Central memory CD4-positive, alpha-beta T cell (primary cell): Measurements from ENCODE around the gene RERE.
"Not testable (repeated sequence)": the region's sequence is repeated elsewhere in the genome, so short reads cannot be mapped to it uniquely, and the experiment has no call there.

Experiments
- DNase-seq: peaks from one replicate; pipeline ENCODE4 v3.0.0; 2022

Gene RERE

DNA sequence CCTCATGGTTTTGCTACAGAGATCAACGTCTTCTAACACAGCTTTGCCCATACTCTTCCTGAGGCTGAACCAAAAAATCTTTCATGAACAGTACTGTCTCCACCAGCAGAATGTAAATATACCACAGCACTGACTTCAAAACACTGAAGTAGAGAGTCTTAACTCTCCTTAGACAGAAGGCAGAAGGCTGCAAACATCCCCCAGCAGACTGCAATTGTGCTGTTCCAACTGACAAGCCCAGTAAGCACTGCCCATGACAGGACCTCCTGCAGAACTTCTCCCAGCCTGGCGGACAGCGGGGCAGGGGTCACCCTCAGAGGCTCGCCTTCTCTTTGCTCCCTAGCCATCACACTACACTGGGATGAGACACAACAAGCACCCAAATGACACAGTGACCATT lies 218.7 kb downstream of the RERE start:
- no peak for DNase-seq

DNA sequence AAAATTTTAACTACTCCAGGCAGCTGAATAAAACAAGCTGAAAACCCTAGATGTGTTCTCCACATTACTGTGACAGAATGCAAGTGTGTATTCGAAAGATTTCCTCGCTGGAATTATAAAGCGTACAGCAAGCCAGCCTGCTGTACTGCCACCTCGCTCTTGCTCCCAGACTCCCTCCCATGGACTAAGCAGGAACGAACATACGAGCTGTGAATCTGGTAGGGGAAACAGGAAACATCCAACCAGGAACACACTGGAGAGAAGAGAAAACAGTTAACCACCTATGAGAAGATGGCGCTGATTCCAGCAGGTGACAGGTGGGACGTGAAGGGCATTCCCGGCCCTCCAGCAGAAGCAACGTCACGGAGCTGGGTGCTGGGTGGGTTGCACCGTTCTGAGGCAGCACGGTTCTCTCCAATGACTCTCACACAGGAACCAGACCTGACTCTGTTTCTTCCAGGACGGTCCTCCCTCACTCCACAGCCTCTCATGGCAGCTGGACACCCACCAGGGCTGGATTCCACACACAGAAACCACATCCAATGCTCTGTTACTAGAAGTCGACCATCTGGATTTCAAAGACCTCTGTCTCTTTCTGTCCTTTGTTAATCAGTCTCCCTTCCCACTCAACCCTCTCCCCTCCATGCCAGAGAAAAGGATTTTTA lies 219.2 kb downstream of the RERE start:
- no peak for DNase-seq

DNA sequence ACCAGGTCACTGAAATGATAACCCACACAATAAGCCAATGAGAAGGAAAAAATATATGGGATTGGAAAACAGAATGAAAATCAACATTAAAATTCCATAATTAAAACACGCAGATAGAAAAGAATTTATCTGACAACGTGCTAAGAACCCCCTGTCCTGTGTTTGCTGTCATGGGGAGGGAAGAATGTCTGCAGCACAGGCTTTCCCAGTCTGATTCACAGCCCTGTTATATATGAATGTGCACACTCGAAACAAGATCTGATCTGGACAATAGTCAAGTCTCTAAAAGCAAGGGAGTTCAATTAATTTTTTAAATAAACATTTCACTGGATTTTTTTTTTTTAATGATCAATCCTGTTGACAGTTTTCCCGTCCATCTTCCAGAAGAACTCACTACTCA lies 220.0 kb downstream of the RERE start:
- no peak for DNase-seq

DNA sequence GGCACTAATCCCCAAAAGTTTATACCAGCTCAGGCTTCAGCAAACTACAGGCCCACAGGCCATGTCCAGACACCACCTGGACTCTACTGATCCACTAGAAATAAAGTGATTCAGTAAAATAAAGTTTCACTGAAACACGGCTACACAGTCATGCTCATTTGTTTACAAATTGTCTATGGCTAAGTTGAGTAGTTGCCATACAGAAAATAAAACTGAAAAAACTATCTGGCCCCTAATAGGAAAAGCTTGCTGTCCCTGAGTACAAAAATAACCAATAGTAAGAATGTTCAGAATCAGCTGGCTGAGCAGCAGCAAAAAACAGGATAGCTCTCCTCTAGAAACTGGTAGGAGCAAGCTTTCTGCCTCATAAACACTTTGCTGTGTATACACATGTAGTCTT lies 221.5 kb downstream of the RERE start:
- DNase-seq, result no peak

DNA sequence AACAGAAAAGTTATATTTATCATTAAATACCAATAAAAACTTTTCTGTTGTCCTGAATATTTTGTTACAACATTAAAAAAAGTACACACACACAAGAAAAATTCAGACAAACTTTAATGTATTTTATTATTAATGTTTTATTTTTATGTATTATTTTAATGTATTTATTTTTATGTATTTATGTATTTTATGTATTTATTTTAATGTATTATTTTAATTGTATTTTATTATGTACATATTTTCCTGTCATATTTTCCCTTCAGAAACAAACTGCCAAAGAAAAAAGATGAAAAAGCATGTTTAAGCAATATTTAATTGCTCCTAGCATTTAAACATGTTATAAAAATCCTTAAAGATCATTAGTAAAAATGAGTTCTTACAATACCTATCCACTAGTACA lies 222.1 kb downstream of the RERE start:
- no peak for DNase-seq

DNA sequence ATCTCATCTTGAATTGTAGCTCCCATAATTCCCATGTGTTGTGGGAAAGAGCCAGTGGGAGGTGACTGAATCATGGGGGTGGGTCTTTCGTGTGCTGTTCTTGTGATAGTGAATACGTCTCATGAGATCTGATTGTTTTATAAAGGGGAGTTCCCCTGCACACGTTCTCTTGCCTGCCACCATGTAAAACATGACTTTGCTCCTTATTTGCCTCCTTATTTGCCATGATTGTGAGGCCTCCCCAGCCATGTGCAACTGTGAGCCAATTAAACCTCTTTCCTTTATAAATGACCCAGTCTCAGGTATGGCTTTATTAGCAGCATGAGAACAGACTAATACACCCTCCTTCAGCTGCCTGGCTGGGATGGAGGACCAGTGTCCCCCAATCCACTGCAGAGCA lies 224.1 kb downstream of the RERE start:
- DNase-seq, result not testable (repeated sequence)

DNA sequence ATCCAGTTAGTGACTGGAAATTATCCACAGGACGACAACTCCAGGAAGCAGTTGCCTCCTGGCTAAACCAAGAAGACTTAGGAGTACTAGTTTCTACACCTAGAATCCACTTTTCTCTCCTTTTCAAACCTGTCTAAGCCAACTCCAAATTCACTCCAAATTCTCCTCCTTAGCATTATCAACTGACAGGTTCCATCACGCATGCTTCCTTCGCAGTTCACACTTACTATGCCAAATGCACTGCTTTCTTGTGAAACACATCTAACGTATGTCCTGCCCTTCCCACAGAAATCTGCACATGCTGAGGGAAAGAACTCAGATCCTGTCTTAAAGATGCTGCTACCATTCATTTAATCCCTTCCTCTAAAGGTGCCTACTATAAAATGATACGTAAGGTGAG lies 225.9 kb downstream of the RERE start:
- no peak for DNase-seq

DNA sequence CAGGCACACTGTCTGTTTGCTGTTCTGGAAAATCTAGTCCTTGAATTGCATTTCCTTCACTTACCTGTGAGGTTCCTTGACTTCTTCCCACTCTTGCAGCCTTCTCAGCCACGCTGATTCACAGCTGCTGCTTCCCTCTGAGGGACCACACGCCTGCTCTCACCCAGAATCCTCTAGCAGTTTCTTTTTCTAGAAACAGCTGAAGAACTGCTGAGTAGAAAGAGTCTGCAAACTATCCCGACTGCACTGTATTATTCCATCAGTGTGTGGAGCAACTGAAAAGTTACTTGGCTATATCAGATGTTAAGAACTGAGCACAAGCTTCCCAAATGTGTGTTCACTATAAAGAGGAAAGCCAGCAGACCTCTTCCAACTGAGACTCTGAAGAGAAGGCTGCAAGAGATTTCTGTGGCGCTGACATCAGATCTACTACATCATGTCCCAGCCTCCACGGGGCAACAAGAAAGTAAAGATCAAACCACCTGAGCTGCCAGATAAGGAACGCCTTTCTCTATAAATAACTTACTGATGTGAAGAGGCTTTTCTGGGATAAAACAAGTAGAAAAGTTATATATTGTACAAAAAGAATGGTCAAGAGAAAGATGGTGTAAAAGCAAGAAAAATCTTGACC lies 226.6 kb downstream of the RERE start:
- DNase-seq, result no peak

DNA sequence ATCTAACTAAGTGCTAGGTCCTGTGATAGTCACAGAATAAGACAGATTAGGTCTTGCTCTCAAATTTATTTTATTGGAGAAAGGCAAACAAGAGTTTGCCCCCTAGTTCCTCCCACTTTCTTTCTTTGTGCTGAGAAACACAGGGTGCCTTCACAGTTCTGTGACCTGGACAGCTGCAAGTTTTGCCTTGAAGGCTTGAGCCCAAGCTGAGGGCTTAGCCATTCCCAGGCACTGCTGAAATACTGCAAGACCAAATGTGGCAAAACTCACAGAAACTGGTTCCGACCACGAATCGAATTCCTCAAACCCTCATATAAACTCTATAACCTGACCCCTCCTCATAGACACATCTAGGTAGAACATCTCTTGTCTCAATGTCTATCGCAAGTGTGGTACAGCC lies 227.9 kb downstream of the RERE start:
- no peak for DNase-seq

DNA sequence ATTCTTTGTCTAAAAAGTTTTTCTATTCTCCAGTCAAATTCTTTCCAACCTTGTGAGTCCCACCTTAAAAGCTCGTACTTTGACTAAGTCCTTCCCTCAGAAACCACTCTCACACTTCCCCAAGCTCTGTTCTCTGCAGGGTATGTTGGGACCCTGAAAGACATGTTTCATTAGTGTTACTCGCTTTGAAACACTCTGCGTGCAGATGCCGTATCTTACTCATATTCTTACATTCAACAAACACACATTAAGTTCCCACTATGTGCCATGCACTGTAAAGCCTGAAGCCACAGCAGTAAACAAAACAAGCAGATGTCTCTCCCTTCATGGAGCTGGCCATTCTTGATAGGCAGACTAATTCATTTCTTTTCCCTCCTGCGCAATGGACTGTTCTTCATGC lies 229.7 kb downstream of the RERE start:
- DNase-seq, result no peak

DNA sequence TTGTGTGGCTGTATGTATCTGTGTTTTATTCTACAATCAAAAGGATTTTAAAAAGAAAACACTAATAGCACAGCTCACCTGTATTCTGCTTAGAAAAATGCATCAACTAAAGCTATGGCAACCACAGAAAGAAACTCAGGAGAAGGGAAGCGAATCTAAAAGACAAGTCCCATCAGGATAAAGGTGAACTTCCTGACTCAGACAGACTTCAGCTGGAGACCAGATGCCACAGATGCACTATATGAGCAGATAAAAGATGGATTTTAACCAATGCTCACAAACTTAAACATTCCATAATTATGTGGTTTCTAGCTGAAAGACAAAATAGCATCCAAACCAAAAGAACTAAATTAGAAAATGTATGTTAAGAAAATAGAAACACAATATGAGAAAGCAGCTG lies 231.0 kb downstream of the RERE start:
- DNase-seq, result no peak

DNA sequence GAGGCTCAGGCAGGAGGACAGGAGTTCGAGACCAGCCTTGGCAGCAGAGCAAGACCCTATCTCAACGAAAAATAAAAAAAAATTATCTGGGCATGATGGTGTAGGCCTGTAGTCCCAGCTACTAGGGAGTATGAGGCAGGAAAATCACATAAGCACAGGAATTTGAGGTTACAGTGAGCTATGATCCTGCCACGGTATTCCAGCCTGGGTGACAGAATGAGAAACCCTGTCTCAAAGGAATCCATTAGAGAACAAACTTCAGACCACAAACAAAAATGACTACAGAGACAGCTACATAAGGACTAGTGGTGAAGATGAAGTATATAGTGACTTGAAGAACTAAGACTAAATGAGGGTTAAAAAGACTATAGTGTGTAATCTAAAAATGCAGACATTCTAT lies 233.1 kb downstream of the RERE start:
- no peak for DNase-seq

DNA sequence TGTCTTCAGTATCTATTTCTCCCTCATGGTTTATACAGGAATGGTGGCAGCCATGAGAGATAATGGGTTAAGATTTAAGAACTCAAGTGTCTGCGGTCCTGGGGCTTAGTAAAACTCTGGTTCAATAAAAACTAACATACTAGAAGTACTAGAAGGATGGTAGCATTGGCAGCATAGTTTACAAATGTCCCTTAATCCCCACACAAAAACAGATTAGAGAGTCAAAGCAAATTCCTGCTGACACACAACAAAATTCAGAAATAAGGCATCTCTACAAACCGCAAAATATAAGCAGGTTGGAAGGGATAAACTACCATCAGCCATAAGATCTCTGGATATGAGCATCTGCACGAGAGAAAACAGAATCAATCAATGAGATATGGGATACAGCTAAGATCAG lies 234.4 kb downstream of the RERE start:
- DNase-seq, result no peak

DNA sequence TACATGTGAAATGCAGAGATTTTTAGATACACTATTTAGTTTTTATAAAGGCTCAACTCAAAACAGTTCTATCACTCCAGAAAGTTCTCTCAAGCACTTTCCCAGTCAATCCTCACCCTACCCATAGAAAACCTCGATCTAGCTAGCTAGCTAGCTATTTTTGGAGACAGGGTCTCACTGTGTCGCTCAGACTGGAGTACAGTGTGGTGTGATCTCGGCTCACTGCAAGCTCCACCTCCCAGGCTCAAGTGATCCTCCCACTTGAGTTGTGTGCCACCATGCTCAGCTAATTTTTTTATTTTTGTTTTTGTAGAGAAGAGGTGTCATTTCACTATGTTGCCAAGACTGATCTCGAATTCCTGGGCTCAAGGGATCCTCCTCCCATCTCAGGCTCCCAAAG lies 236.9 kb downstream of the RERE start:
- DNase-seq, result no peak

DNA sequence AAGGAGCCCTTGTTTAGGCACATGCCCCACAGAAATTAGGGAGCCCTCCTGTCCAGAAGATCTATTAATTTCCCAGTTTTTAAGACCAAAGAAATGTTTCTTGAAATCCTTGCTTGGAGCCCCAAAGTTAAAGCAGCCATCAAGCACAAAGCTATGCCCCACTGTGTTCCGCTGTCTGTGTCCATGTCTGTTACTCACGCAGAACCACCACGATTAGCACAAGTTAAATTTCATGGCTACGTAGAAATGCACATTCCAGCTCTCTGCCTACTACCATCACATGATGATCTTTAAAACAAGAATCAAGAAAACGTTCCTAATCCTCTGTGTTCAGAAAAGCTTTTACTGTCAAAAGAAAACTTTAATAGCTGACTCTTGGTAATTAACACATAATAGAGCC lies 238.5 kb downstream of the RERE start:
- no peak for DNase-seq

DNA sequence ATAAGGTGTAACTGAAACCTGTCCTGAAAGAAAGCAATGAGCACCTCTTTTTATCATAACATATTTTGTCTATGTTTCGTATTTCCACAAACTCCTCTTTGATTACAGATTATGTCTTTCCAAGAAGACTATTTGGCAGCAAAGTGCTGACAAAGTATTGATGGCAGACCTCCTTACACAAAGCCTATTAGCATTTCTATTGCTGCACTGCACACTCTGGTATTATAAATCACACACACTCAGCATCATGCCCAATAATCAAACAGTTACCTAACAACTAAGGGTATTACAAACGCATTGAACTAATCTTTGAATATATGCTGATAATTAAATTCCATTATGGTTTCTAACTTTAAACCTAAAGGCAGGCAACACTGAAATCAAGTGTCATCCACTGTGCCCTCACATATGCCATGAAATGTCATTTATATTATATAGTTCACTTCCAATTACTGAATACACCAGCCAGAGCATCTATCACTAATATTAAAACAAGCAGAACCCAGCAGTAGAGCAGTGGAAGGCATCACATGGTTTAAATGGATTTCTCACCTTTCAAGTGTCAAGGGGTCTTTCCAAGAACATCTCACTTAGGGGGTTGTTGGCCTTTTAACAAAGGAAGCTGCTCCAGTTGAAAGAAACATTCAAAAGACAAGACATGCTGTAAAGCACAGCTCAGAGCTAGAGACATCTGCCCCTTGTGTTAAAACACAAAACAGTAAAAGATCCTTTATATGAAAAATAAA lies 239.1 kb downstream of the RERE start:
- no peak for DNase-seq

DNA sequence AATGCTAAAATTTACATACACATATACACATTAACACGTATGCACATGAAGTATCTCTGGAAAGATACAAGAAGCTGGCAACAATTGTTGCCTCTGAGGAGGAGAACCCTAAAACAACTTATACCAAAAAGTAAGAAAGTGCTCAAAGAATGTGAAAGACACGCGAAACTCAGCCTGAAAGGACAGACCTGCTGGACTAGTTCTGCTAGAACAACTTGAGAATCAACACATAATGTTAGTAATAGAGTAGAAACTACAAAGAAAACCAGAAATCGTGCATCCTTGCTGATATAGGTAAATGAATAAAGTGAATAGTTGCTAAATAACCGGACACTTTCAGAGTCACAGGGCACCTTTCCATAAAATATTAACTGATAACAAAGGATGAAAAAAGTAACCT lies 242.5 kb downstream of the RERE start:
- DNase-seq, result no peak

DNA sequence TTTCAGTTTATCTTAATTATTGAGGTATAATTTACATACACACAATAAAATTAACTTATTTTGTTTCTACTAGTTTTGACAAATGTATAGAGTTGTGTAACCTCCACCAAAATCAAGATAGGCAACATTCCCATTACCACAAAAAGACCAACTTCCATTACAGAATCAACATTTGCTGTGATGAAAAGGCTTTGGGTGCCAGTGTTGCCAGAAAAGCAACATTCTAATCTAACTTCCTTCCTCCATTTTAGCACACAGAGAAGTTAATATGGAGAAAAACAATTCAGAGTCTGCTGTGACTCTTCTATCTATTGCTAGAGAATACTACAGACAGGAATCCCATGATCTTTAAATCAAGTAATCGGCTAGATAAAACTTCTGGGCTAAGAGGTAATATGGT lies 245.3 kb downstream of the RERE start:
- DNase-seq, result no peak

DNA sequence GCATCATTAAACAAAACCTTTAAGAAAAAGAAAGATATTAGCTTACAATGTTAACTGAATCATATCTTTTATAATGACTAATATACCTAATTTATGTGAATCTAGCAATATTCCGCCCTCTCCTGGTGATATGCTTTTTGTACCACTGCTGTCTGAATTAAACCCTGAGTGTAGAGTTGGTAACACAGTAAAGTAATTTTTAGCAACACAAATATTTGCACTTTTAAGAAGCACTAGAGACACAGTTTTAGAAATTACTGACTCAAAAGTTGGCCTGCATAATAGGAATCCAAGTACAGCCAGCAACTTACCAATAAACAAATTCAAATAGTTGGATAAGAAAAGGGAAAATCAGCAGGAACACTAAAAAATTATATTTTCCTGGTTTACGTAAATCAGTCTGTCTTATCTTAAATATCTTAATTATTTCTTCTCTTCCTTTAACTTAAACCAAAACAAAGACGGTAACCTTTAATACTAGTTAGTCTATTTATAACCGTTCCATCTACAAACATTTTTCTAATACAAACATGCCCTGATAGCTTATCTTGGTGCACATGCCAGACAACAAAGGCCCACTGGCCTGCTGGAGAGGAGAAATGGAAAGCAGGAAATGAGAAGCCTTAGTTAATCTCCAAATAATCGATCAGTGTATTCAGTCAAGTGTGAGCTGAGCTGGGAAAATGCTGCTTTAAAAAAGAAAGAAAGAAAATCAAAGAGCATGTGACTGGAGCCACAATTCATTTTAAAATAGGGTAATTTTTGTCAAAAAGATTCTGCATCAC lies 246.0 kb downstream of the RERE start:
- DNase-seq, result no peak

DNA sequence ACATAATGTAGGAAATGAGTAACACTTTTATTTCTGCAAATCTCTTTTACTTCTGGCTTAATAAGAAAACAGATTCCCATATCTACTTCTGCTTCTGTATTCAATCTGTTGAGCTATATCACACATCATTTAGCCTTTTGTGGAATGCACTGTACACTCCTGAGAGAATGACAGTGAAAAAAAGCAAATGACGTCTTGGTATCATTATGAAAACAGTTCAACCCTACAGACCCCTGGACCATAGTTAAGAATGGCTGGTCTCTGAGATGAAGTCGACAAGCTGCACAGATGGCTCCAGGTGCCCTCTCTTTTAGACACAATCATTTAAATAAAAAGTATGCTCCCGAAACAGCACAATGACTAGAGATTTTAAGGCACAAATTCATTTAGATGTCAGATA lies 247.0 kb downstream of the RERE start:
- DNase-seq, result no peak

DNA sequence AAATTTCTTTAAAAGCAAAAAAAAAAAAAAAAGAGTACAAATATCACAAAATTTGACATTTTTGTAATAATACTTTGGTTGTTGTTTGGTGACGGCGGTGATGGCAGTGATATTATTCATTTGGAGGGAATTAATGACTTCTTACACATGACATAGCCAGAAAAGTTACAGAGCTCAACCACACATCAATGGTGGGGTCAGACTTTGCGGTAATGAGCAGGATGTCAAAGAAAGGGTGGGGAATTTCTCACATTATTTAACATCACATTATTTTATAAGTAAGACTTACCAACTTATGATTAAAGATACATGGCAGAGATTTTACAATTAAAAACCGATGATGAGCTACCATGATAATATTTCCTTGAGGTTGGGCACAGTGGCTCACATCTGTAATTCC lies 248.2 kb downstream of the RERE start:
- no peak for DNase-seq

DNA sequence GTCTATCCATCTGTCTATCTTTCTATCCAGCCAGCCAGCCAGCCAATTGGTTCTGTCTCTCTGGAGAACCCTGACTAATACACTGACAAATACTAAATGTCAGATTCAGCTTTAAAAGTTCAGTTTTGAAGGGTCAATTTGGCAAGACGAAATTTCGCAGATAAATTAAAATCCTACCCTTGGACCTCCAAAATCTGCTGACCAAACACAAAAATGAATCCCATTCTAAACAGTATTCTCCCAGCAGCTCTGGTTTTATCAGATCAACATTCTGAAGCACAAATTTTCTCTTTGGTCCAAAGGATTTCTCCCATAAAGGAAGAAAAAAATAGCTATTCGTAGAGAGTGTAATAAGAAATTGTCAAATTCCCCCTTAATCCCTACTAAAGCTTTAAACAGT lies 248.6 kb downstream of the RERE start:
- DNase-seq, result no peak

DNA sequence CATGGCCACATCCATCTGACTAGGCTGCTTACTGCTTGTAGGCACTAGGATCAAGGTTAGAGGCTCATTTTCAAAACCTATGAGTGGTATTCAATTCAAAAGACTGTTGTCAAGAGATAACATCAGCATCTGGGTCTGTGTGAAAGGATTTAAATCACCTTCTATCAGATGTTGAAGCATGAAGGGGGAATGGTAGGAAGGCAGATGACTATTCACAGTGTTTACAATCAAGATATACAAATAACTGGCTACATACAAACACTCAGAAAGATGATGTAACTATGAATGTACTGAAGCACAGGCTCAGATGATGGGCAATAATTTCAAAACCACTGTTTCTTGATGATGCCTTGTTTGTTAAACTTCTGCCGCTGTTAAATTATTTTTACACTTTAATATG lies 250.3 kb downstream of the RERE start:
- no peak for DNase-seq

DNA sequence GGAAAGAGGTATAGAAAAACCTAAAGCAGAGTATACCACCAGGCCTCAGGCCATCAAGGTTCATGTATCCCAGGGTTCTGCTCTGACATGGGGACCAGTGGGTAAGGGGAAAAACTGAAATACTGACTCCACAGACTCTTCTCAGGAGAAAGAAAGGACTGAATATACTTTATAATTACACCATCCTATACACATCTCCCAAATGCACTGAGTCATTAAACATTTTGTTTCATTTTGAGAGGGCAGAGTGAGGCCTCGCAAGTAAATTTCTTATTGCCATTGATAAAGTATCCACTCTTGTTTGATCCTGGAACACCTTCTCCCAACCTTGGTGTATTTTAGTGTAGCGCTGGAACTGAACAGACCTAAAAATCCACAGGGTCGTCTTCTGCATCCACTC lies 251.6 kb downstream of the RERE start:
- DNase-seq, result no peak
